Measurements from ENCODE around the gene DNAH14. TPM values are rescaled to one million over a fixed set of nuclear protein-coding genes. Genes with fewer than 3 reads are reported as not detected.
"Not testable (repeated sequence)": the region's sequence is repeated elsewhere in the genome, so short reads cannot be mapped to it uniquely, and the experiment has no call there.

DNAH14 gene
- total RNA-seq, 1 experiment from 2014 or later = 47.0 TPM

DNA sequence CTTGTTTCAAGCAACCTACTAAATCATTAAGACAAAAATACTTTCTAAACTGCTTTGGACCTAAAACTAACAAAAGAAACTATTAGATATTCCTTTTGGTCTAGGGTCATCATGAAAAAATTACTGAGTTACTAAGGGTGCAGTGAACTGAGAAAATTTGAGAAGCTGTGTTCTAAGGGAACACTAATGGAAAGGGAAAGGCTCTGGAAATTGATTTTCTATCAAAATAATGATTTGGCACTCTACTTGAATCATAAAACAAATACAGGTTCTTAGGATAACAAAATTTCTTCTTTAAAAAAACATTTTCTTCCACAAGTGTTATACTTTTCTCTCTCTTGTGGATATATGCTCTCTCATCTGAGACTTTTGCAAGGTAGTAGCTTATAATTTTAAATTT, 213.5 kb downstream of the DNAH14 start:
- Histone ChIP-seq H3K9me3 (ENCODE audit: control insufficient read depth, insufficient read depth, low read depth, low read length) (no peaks in the 10 kb centered on the region), H3K27me3 (ENCODE audit: control insufficient read depth, insufficient read depth, low read length) (no peaks in the 10 kb centered on the region), H3K4me3 (ENCODE audit: low read depth in 2 of 2, low read length in 2 of 2) (no peak overlapping the region), H3K36me3 (ENCODE audit: control insufficient read depth, insufficient read depth, low read length) (no peaks in the 10 kb centered on the region; the same call in 1 of the 2 replicates), H3K4me1 (ENCODE audit: control insufficient read depth, insufficient read depth, low read length) (no peaks in the 10 kb centered on the region), H3K27ac (ENCODE audit: low read length) (no peak overlapping the region)
- ATAC-seq (no peak), DNase-seq (ENCODE audit: low read depth, low spot score) (no peak)
- POLR2A ChIA-PET = no interaction called here
- in situ Hi-C loops (cut with HindIII; ENCODE audit: low pct_unique_long_range_greater_than_20kb, low sequenced_read_pairs) (no loop called here), intact Hi-C loops (cut with micrococcal nuclease; ENCODE audit: unreplicated experiment) (no loop called here)
- CTCF ChIA-PET = no interaction called here
- TF ChIP-seq TCF7L2 (IDR thresholded peaks at IDR 0.05; ENCODE audit: low read depth, low read length) (no peak), CTCF (IDR thresholded peaks at IDR 0.05) (no peak), POLR2AphosphoS5 (IDR thresholded peaks at IDR 0.05; ENCODE audit: low read depth, low read length) (no peak), REST (IDR thresholded peaks at IDR 0.05; ENCODE audit: insufficient read depth in 1 of 2, low read depth in 2 of 2, low read length in 1 of 2) (no peak), SIN3A (IDR thresholded peaks at IDR 0.05; ENCODE audit: borderline replicate concordance, insufficient read depth, low read depth, low read length) (no peak)
- BruUV-seq (replicated peaks) = no TSS peak

GRCh38 chr1:225146478-225146877, 217.0 kb downstream of the DNAH14 start:
- Histone ChIP-seq H3K9me3 (ENCODE audit: control insufficient read depth, insufficient read depth, low read depth, low read length) (no peaks in the 10 kb centered on the region), H3K4me3 (ENCODE audit: low read depth in 2 of 2, low read length in 2 of 2) (no peak overlapping the region), H3K36me3 (ENCODE audit: control insufficient read depth, insufficient read depth, low read length) (no peaks in the 10 kb centered on the region; the same call in 1 of the 2 replicates), H3K4me1 (ENCODE audit: control insufficient read depth, insufficient read depth, low read length) (no peaks in the 10 kb centered on the region), H3K27me3 (ENCODE audit: control insufficient read depth, insufficient read depth, low read length) (no peaks in the 10 kb centered on the region), H3K27ac (ENCODE audit: low read length) (no peak overlapping the region)
- ChIA-PET CTCF (no interaction called here), POLR2A (no interaction called here)
- DNase-seq (ENCODE audit: low read depth, low spot score) (no peak), ATAC-seq (no peak)
- BruUV-seq (replicated peaks) = no TSS peak
- in situ Hi-C loops (cut with HindIII; ENCODE audit: low pct_unique_long_range_greater_than_20kb, low sequenced_read_pairs) = no loop called here
- TF ChIP-seq TCF7L2 (IDR thresholded peaks at IDR 0.05; ENCODE audit: low read depth, low read length) (no peak), CTCF (IDR thresholded peaks at IDR 0.05) (no peak), REST (IDR thresholded peaks at IDR 0.05; ENCODE audit: insufficient read depth in 1 of 2, low read depth in 2 of 2, low read length in 1 of 2) (no peak), SIN3A (IDR thresholded peaks at IDR 0.05; ENCODE audit: borderline replicate concordance, insufficient read depth, low read depth, low read length) (no peak), POLR2AphosphoS5 (IDR thresholded peaks at IDR 0.05; ENCODE audit: low read depth, low read length) (no peak)
- intact Hi-C loops (cut with micrococcal nuclease; ENCODE audit: unreplicated experiment) = no loop called here

DNA sequence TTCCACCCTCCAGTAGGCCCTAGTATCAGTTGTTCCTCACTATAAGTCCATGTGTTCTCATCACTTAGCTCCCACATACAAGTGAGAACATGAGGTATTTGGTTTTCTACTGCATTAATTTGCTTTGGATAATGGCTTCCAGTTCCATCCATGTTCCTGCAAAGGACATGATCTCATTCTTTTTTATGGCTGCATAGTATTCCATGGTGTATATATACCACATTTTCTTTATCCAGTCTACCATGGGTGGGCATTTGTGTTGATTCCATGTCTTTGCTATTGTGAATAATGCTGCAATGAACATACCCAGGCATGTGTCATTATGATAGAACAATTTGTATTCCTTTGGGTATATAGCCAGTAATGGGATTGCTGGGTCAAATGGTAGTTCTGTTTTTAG, 218.3 kb downstream of the DNAH14 start:
- BruUV-seq (replicated peaks); H3K4me1 ChIP-seq (ENCODE audit: control insufficient read depth, insufficient read depth, low read length); H3K4me3 ChIP-seq (ENCODE audit: low read depth in 2 of 2, low read length in 2 of 2); ATAC-seq; H3K9me3 ChIP-seq (ENCODE audit: control insufficient read depth, insufficient read depth, low read depth, low read length); POLR2A ChIA-PET; H3K36me3 ChIP-seq (ENCODE audit: control insufficient read depth, insufficient read depth, low read length); intact Hi-C loops (cut with micrococcal nuclease; ENCODE audit: unreplicated experiment); H3K27me3 ChIP-seq (ENCODE audit: control insufficient read depth, insufficient read depth, low read length); H3K27ac ChIP-seq (ENCODE audit: low read length); in situ Hi-C loops (cut with HindIII; ENCODE audit: low pct_unique_long_range_greater_than_20kb, low sequenced_read_pairs); DNase-seq (ENCODE audit: low read depth, low spot score): not testable (repeated sequence)
- CTCF ChIA-PET = interaction anchor here (0.6 kb wide), 1 partner anchor 86 kb away, joined by 3 read pairs; no protein-coding TSS in a partner anchor

Data from Panc1 (cell line).